HG03558 (cell line): ENCODE data around the gene NPAS4.
A peak's percentile ranks its signal among the peaks of the same experiment; 100 is the strongest.
"Not testable (repeated sequence)": the region's sequence is repeated elsewhere in the genome, so short reads cannot be mapped to it uniquely, and the experiment has no call there.

Experiments
- ATAC-seq: cut with Tn5 transposase; IDR thresholded peaks from one replicate; pipeline ENCODE4 v1.9.1; 2021; ENCODE audit warnings: moderate number of reproducible peaks; ENCODE audit not compliant: unreplicated experiment; ENCODE audit errors: extremely low read depth

The NPAS4 gene

DNA sequence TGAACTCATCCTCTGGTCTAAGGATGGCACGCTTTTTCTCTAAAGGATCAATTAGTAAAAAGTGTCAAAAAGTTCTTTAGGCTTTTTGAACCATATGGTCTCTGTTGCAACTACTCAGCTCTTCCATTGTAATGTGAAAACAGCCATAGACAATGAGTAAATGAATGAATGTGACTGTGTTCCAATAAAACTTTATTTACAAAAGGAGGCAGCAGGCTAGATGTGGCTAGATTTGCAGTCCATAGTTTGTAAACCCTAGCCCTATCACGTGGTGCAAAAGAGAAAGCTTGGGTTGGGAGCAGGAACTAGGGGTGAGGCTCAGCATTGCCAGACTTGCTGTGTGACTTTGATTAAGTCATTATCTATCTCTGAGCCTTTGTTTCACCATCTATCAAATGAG is 5.4 kb upstream of the NPAS4 start:
- ATAC-seq = no peak

- ATAC-seq = no peak
Measured at GRCh38 chr11:66417000-66417399, 3.8 kb upstream of the NPAS4 start.

DNA sequence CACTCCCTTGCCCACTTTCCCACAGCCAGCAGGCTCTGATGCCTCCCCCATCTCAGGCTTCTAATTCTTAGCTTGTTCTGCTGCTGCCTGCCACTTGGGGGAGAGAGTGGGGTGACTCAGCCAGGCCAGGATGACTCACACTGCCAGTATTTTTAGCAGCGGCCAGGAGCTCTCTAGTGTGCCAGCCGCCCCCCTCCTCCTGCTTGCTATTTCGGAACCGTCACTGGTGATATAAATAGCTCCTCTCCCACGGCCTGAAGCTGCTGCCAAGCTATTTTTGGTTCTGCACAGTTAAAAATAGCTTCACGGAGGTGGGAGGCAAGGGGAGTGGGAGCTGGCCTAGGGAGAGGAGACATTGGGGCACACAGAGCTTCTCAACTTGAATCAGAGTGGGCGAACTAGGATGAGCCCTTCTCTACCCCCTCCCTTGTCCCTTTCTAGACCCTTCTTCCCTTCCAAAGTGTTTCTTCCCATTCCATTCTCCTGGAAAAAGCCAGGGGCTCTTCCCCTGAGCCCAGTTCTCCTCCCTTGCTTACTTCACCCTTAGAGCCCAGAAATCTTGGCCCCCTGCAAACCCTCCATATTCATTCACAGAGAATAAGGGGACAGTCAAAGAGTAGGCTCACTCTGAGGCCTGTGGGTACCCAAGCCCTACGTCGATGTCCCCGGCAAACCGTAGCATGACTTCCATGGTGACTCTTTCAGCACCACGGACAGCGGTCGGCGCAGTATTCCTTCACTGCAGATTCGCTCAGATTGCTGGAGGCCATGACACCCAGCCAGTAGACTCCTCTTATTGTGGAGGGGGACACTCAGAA is 2.5 kb upstream of the NPAS4 start:
- ATAC-seq = no peak

GRCh38 chr11:66418986-66419308 is 1.9 kb upstream of the NPAS4 start:
- ATAC-seq = no peak

GRCh38 chr11:66419825-66420224 is 1.0 kb upstream of the NPAS4 start:
- ATAC-seq = no peak

- ATAC-seq = no peak
Measured at GRCh38 chr11:66421492-66422205, 814 bp downstream of the NPAS4 start.

DNA sequence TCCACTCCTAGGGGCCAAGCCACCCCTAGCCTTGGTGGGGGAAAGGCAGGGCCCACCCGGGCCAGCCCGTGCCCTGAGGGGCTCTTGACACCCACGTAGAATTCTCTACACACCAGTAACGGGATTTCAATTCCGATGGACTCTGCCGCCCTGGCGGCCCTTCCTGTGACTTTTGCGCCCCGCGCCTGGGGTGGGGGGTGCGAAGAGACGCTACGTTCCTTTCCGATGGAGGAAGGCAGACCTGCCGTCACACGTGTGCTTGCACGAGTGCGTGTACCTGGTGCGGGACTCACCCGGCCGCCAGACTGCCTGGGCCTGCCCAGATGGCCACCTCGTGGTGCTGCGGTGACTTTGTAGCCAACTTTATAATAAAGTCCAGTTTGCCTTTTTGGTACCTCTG is 5.5 kb downstream of the NPAS4 start:
- no peak for ATAC-seq

DNA sequence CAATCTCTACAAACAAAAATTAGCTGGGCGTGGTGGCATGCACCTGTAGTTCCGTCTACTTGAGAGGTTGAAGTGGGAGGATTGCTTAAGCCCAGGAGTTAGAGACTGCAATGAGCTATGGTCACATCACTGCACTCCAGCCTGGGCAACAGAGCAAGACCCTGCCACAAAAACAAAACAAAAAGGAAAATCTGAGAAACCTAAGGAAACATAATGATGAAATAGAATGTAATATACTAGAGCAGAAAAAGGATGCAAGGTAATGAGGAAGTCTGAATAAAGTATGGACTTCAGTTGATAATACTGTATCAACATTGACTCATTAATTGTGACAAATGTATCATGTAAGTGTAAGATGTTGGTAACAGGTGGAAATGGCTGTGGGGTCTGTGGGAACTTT is 8.1 kb downstream of the NPAS4 start:
- ATAC-seq = no peak

GRCh38 chr11:66429983-66430602 is 9.3 kb downstream of the NPAS4 start:
- ATAC-seq = no peak

DNA sequence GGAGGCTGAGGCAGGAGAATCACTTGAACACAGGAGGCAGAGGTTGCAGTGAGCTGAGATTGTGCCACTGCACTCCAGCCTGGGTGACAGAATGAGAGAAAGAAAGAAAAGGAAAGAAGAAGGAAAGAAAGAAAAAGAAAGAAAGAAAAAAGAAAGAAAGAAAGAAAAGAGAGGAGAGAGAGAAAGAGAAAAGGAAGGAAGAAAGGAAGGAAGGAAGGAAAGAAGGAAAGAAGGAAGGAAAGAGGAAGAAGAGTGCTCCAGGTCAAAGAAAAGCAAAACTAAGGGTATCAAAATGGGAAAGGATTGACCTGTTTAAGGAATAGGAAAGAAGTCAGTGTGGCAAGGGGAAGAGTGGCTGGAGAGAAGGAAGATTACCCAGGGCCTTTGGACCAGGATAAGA is 10.5 kb downstream of the NPAS4 start:
- not testable (repeated sequence) for ATAC-seq

DNA sequence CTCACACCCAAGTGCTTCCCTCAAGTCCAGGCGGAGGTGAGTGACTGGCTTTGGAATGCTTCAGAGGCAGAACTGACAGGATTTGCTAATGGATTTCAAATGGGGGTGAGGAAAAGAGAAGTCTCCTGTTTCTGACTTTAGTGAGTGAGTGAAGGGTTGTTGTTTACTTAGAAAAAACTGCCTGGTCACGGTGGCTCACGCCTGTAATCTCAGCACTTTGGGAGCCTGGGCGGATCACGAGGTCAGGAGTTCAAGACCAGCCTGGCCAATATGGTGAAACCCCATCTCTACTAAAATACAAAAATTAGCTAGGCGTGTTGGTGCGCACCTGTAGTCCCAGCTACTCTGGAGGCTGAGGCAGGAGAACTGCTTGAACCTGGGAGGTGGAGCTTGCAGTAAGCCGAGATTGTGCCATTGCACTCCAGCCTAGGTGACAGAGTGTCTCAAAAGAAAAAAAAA is 11.1 kb downstream of the NPAS4 start:
- not testable (repeated sequence) for ATAC-seq

DNA sequence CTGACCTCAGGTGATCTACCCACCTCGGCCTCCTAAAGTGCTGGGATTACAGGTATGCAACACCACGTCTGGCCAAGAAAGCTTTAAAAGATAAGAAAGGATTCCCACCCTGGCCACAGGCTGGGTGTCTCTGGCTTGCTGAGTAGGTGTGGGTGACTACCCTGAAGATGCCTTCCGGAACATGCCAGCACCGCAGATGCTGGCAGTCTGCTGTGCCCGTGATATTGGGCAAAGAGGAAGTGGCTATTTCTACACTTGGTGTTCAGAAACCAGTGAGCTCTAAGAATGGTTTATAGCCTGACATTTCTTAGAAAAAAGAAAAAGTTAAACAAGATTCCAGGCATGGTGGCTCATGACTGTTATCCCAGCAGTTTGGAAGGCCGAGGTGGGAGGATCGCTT is 11.8 kb downstream of the NPAS4 start:
- no peak for ATAC-seq

DNA sequence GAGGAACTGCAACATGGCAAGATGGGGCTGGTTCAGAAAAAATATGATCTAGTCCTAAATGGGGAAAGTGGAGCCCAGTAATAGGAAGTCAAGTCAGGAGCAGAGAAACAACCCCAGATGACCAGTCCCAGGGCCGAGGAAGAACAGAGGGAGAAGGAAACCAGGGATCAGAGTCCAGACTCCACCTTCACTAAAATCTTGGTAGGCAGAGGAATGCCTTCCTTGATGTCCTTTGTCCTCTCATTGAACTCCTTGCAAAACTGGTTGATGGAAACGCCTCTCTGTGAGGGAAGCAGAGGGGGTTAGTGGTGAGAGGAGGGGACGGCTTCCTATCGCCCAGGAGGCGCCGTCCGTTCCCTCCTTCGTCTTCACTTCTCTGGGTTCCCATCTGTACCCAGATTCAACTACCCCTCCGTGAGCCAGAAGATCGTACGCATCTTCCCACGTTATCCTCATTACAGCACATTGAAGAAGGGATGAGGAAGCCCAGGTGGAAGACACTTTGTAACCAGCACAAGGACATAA is 17.2 kb downstream of the NPAS4 start:
- ATAC-seq = no peak

GRCh38 chr11:66438504-66439466 is 17.9 kb downstream of the NPAS4 start, which contains the start of gene MRPL11:
Gene MRPL11, minus strand, starts transcription at chr11:66438848. Its CDS starts 94 bp downstream, at chr11:66438754.
- peak; percentile 60 for ATAC-seq

DNA sequence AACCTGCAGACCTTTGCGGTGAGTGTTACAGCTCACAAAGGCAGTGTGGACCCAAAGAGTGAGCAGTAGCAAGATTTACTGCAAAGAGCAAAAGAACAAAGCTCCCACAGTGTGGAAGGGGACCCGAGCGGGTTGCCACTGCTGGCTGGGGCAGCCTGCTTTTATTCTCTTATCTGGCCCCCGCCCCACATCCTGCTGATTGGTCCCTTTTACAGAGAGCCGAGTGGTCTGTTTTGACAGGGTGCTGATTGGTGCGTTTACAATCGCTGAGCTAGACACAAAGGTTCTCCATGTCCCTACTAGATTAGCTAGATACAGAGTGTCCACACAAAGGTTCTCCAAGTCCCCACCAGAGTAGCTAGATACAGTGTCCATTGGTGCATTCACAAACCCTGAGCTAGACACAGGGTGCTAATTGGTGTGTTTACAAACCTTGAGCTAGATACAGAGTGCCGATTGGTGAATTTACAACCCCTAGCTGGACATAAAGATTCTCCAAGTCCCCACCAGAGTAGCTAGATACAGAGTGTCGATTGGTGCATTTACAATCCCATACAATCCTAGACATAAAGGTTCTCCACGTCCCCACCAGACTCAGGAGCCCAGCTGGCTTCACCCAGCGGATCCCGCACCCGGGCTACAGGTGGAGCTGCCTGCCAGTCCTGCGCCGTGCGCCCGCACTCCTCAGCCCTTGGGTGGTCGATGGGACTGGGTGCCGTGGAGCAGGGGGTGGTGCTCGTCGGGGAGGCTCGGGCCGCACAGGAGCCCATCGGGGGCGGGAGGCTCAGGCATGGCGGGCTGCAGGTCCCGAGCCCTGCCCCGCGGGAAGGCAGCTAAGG is 19.5 kb downstream of the NPAS4 start:
- ATAC-seq = not testable (repeated sequence)

DNA sequence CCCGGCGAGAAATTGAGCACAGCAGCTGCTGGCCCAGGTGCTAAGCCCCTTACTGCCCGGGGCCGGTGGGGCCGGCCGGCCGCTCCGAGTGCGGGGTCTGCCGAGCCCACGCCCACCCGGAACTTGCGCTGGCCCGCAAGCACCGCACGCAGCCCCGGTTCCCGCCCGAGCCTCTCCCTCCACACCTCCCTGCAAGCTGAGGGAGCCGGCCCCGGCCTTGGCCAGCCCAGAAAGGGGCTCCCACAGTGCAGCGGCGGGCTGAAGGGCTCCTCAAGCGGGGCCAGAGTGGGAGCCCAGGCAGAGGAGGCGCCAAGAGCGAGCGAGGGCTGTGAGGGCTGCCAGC is 20.1 kb downstream of the NPAS4 start:
- not testable (repeated sequence) for ATAC-seq

- ATAC-seq = no peak
Measured at GRCh38 chr11:66443602-66444001, 22.8 kb downstream of the NPAS4 start.

DNA sequence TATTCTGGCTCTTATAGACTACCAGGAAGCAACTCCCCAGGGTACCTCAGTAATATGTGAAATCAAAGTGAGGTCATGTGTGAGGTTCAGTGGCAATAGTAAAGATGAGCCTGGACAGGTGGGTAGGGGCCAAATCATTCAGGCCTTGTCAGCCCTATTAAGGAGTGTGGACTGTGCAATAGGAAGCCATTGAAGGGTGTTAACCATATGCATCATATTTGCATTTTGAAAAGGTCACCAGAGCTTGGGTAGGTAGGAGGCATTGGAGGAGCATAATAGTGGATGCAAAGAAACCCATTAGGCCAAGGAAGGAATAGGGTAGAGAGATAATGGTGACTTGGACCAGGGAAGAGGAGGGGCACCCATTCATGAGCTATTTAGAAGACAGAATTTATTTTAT is 26.2 kb downstream of the NPAS4 start:
- no peak for ATAC-seq

GRCh38 chr11:66448523-66448922 is 27.7 kb downstream of the NPAS4 start:
- ATAC-seq = no peak
